AG08396 (cell line): ENCODE results near the gene CPPED1.
"Not testable (repeated sequence)": the region's sequence is repeated elsewhere in the genome, so short reads cannot be mapped to it uniquely, and the experiment has no call there.

Experiments used
- DNase-seq: peaks from one replicate; pipeline ENCODE4 v3.0.0; 2012; ENCODE audit warnings: low spot score, mixed read lengths

Gene CPPED1

DNA sequence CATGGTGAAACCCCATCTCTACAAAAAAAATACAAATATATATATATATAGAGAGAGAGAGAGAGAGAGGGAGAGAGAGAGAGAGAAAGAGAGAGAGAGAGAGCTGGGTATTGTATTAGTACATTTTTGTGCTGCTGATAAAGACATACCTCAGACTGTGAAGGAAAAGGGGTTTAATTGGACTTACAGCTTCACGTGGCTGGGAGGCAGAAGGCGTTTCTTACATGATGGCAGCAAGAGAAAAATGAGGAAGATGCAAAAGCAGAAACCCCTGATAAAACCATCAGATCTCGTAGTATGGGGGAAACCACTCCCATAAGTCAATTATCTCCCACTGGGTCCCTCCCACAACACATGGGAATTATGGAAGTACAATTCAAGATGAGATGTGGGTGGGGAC lies 37.5 kb downstream of the CPPED1 start:
- DNase-seq = not testable (repeated sequence)

DNA sequence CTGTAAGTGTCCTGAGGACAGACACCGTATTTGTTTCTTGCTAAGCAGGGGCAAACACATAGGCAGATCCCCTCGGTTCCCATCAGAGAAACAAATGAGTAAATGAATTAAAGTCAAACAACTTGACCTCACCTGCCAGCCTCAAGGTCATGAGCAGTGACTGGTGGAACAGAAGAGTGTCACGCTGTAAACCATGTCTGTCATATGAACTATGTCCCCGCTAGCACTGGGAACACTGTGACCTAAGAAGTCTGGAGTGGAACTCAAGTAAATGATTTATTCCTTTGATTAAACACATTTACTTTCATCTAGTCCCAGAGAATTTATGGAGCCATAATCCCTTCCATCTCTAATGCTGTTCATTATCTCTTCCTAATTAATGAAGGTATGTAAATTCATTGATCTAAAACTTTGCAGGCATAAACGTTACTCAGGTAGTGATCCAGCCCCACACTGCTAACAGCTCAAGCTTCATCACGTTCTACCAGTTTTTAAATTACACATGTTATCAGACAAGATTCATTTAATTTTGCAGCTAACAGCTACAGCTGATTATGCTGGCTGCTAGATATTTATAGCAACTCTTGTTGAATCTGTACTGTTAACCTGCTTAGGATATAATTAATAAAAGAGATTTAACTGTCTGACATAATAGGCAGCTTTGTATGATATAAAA lies 38.7 kb downstream of the CPPED1 start:
- DNase-seq = no peak

GRCh38 chr16:12763517-12763916 lies 40.2 kb downstream of the CPPED1 start:
- no peak for DNase-seq

GRCh38 chr16:12760819-12761611 lies 42.7 kb downstream of the CPPED1 start:
- DNase-seq = no peak

DNA sequence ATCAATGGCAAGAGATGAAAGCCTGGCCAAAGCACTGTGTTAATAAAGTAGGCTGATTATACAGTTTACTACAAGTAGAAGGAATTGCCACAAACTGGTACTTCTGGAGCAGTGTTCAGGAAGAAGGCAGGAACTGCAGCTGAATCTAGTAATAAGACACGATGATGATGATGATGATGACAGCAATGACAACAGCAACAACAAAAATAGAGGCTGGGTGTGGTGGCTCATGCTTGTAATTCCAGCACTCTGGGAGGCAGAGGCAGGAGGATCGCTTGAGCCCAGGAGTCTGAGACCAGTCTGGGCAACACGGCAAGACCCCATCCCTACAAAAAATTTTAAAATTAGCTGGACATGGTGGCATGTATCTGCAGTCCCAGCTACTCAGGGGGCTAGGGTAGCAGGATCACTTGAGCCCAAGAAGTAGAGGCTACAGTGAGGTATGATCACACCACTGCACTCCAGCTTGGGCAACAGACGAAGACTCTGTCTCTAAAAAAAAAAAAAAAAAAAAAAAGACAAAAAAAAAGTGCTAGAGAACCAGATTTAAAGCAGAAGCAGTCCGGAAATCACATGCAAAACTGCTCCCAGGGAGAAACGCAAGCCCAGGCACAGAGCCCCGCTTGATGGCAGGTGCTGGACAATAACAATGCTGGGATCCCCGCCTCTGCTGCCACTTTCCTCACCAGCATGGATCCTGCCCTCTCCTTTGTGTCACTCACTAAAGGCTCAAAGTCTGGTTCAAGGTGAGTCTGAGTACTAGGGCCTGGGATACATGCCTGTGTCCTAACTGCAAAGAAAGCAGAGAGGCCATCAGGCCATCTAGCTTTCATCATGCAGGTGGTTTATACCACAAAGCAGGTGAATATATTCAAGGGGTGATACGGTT lies 44.8 kb downstream of the CPPED1 start:
- no peak for DNase-seq

- no peak for DNase-seq
These were observed 45.5 kb downstream of the CPPED1 start for GRCh38 chr16:12758031-12758669.

GRCh38 chr16:12757546-12757945 lies 46.1 kb downstream of the CPPED1 start:
- no peak for DNase-seq

- no peak for DNase-seq
These were observed 48.7 kb downstream of the CPPED1 start for GRCh38 chr16:12754824-12755543.

GRCh38 chr16:12753203-12754023 lies 50.3 kb downstream of the CPPED1 start:
- DNase-seq = no peak

DNA sequence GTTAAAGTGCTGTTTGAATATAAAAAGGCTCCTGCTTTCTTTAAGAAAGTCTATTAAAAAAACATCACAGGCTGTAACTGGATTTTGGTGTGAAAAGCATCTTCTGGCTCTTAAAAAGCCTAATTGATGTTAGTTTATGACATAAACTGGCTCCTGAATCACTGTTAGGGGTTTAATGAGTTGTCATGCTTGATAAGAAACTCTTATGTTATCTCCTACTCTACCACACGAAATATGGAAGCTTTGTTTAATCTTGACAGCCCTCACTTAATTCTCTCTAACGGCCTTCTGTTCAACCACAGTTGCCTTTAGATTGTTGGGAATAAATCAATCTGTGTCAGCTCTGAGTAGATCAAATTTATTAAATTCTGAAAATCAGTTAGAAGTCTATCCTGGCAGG lies 51.5 kb downstream of the CPPED1 start:
- no peak for DNase-seq

GRCh38 chr16:12750554-12750918 lies 53.2 kb downstream of the CPPED1 start:
- DNase-seq = no peak

- DNase-seq = no peak
These were observed 54.6 kb downstream of the CPPED1 start for GRCh38 chr16:12749076-12749475.

DNA sequence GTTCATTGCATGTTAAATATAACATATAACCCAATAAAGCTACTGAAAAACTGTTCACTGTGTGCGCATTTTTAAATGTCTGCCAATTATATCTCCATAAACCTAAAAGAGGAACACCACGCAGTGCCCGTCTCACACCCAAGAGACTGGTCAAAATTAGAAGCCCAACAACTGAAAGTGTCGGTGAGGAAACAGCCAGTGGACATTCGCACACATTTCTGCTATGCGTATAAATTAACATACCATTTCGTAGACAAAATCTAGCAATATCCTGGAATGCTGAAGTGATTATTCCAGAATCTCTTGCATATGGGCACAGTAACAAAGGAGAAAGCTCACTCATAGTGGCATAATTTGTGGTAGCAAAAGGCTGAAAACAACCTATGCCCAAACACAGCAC lies 55.9 kb downstream of the CPPED1 start:
- DNase-seq = no peak

DNA sequence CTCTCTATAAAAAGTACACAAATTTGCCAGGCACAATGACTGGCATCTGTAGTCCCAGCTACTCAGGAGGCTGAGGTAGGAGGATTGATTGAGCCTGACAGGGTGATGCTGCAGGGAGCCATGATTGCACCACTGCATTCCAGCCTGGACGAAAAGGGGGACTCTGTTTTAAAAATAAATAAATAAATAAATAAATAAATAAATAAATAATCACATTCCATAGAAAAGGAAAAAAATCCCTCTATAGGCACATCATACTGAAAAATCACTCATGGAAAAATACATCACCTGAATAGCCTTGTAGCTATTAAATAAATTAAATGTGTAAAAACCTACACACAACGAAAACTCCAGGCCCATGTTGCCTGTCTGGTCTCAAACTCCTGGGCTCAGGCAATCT lies 56.4 kb downstream of the CPPED1 start:
- no peak for DNase-seq

DNA sequence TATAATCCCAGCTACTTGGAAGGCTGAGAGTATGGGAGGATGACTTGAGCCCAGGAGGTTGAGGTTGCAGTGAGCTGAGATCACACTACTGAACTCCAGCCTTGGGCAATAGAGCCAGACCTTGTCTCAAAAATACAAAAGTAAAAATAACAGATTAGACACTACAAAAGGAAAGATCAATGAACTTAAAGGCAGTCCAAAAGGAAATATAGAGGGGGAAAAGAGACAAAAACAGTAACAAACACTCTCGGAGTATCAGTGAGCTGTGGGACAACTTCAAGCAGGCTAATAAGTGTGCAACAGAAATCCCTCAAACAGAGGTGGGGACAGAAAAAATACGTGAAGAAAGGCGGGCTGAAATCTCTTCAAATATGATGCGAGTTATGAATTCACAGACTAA lies 58.8 kb downstream of the CPPED1 start:
- DNase-seq = no peak

GRCh38 chr16:12742741-12743140 lies 60.9 kb downstream of the CPPED1 start:
- no peak for DNase-seq

GRCh38 chr16:12740986-12741610 lies 62.6 kb downstream of the CPPED1 start:
- DNase-seq = no peak

GRCh38 chr16:12739738-12740137 lies 63.9 kb downstream of the CPPED1 start:
- no peak for DNase-seq

DNA sequence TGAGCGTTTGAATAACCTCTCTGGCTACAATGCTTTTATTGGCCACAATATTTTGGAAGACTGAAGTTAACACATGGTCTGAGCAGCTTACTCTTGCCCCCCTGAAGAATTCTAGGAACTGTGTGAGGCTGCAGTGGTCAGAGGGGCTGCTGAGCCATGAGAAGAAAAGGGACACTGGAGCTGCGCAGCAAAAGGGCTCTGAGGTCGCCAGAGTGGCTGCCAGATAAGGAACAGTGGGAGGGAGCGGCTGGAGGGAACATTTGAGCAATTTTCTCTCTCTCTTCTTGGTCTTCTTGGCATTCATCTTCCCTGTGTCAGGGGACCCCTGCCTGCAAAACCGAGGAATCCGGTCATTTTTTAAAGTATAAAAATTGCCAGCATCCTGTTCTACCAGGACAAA lies 66.1 kb downstream of the CPPED1 start:
- DNase-seq = no peak

DNA sequence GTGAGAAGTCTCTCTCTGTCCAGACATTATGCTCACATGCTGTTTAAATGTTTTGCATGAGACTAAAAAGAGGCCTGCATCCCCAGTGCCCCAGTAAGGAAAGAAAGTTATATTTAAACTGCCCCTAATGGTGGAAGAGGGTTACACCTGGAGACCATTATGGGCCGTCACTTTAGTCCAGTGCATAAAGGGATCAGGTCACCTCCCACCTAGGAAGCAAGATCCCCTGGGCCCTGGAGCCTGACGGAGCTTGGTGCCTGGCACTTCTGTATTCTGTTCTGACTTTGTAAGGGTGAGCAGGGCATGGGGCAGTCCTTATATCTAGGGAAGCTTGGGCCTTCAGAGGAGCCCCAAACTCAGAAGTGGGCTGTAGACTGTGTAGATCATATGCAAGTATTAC lies 67.9 kb downstream of the CPPED1 start:
- DNase-seq = no peak
